Upper lobe of right lung (tissue), 1 donor: Measurements from ENCODE around the gene NRARP. TPM values are rescaled to one million over a fixed set of nuclear protein-coding genes. Genes with fewer than 3 reads are reported as not detected.
A peak's percentile ranks its signal among the peaks of the same experiment; 100 is the strongest.

Source experiments
- ATAC-seq: fragments of 200-7000 bp; cut with Tn5 transposase; one replicate; pipeline ENCODE4 v1.9.1; 2020; ENCODE audit warnings: mild to moderate bottlenecking, moderate library complexity
- DNase-seq: peaks from one replicate; pipeline ENCODE4 v3.0.0-alpha.2; 2020
- H3K27ac ChIP-seq: fragments of 200-600 bp; one replicate; pipeline ENCODE4 v1.8.0; 2022
- H3K27me3 ChIP-seq: fragments of 200-600 bp; one replicate; pipeline ENCODE4 v1.8.0; 2022; ENCODE audit warnings: mild to moderate bottlenecking
- H3K36me3 ChIP-seq: fragments of 200-600 bp; one replicate; pipeline ENCODE4 v1.8.0; 2022
- H3K4me1 ChIP-seq: fragments of 200-600 bp; one replicate; pipeline ENCODE4 v1.8.0; 2022
- H3K4me3 ChIP-seq: fragments of 200-600 bp; one replicate; pipeline ENCODE4 v1.8.0; 2022; ENCODE audit warnings: mild to moderate bottlenecking
- H3K9me3 ChIP-seq: fragments of 200-600 bp; one replicate; pipeline ENCODE4 v1.8.0; 2022
- CTCF ChIP-seq: fragments of 200-600 bp; IDR thresholded peaks from one replicate; pipeline ENCODE4 v1.8.0; 2022; ENCODE audit warnings: antibody characterized with exemption
- intact Hi-C: fragments of 100-400 bp; cut with DNase I; formaldehyde crosslinking; loops from one replicate; pipeline ENCODE4 v1.11.0; 2022
- long read RNA-seq: library from polyadenylated mRNA; unstranded; transcript quantifications from one replicate; pipeline ENCODE4 v2.0.0, GENCODE V29; 2021
- total RNA-seq: library from RNA; stranded (reverse); fragmentation: NEBNext Ultra II Directional; extraction: Animal tissue kit (Norgen Biotek cat#: 25700); gene quantifications from one replicate; pipeline ENCODE4 v1.2.1, GENCODE V29; 2021
- donor health status: DM: no; HTN: yes; CAD: no; lungs with severe emphysema.

NRARP gene
- 21.5 TPM for total RNA-seq
- long read RNA-seq, transcript NRARP-201 (1 exons, 1,770 nt): major isoform, 54 of 54 reads
- long read RNA-seq, partial matches to known transcripts: 0 of 54 reads
- long read RNA-seq, other reads (novel, unspliced or antisense): 0 of 54 reads

- Histone ChIP-seq H3K9me3 (no peaks in the 10 kb centered on the region), H3K27ac (peak within 1 kb of the TSS; percentile 60), H3K36me3 (no peaks in the 10 kb centered on the region), H3K4me3 (peak within 1 kb of the TSS; percentile 55), H3K27me3 (peaks cover 19% of the 10 kb centered on the region), H3K4me1 (peaks cover 56% of the 10 kb centered on the region)
- intact Hi-C loops: no loop called here
- peak; percentile 75 for ATAC-seq
- DNase-seq: peak; percentile 94
- TF ChIP-seq CTCF: no peak
These were observed at the start of gene NRARP for GRCh38 chr9:137302118-137302448. NRARP (minus strand) TSS chr9:137302271; CDS start chr9:137301928, 343 bp downstream.

- H3K27ac ChIP-seq: no peak overlapping the region
- H3K36me3 ChIP-seq: no peaks in the 10 kb centered on the region
- peaks cover 9% of the 10 kb centered on the region for H3K4me1 ChIP-seq
- no peaks in the 10 kb centered on the region for H3K9me3 ChIP-seq
- H3K4me3 ChIP-seq: no peak overlapping the region
- no peaks in the 10 kb centered on the region for H3K27me3 ChIP-seq
- no peak for TF ChIP-seq CTCF
- DNase-seq (no peak), ATAC-seq (no peak)
- intact Hi-C loops: no loop called here
These were observed 48.9 kb upstream of the NRARP start for GRCh38 chr9:137350696-137351584.

GRCh38 chr9:137349471-137350033 is 47.5 kb upstream of the NRARP start:
- H3K27me3 ChIP-seq: no peaks in the 10 kb centered on the region
- H3K4me3 ChIP-seq: no peak overlapping the region
- H3K36me3 ChIP-seq: no peaks in the 10 kb centered on the region
- no peak for DNase-seq
- ATAC-seq: no peak
- peaks cover 9% of the 10 kb centered on the region for H3K4me1 ChIP-seq
- no peaks in the 10 kb centered on the region for H3K9me3 ChIP-seq
- intact Hi-C loops: no loop called here
- H3K27ac ChIP-seq: no peak overlapping the region
- TF ChIP-seq CTCF: no peak

- H3K9me3 ChIP-seq: no peaks in the 10 kb centered on the region
- TF ChIP-seq CTCF: no peak
- no peaks in the 10 kb centered on the region for H3K27me3 ChIP-seq
- no peak overlapping the region for H3K27ac ChIP-seq
- intact Hi-C loops: no loop called here
- no peak for ATAC-seq
- H3K36me3 ChIP-seq: no peaks in the 10 kb centered on the region
- H3K4me1 ChIP-seq: peaks cover 9% of the 10 kb centered on the region
- no peak for DNase-seq
- H3K4me3 ChIP-seq: no peak overlapping the region
These were observed 46.8 kb upstream of the NRARP start for GRCh38 chr9:137348769-137349470.

GRCh38 chr9:137347928-137348327 is 45.9 kb upstream of the NRARP start:
- Histone ChIP-seq H3K4me1 (peaks cover 5% of the 10 kb centered on the region), H3K4me3 (no peak overlapping the region), H3K27ac (no peak overlapping the region), H3K27me3 (no peaks in the 10 kb centered on the region), H3K9me3 (no peaks in the 10 kb centered on the region), H3K36me3 (no peaks in the 10 kb centered on the region)
- DNase-seq (no peak), ATAC-seq (no peak)
- intact Hi-C loops: no loop called here
- no peak for TF ChIP-seq CTCF
